PC-9 (cell line): ENCODE measurements around the gene TBC1D22A. TPM values are rescaled to one million over a fixed set of nuclear protein-coding genes. Genes with fewer than 3 reads are reported as not detected.

Source experiments
- BruUV-seq: library from RNA; stranded (reverse); fragments of 400-500 nt; replicated peaks from 2 replicates; lab custom pipeline; 2021; lab: Mats Ljungman, UMichigan
- CTCF ChIA-PET: fragments of 300-600 bp; sonication (Branson Sonifier 250); formaldehyde crosslinking; loops from one replicate; lab custom pipeline; 2022; ENCODE audit warnings: antibody characterized with exemption; lab: Charles Lee
- POLR2A ChIA-PET: fragments of 300-600 bp; sonication (Branson Sonifier 250); formaldehyde crosslinking; loops from one replicate; lab custom pipeline; 2022; ENCODE audit warnings: antibody characterized with exemption; ENCODE audit not compliant: unreplicated experiment; lab: Charles Lee
- DNase-seq, 2 experiments: peaks; one replicate each; pipeline versions ENCODE4 v3.0.0 to v3.0.0-alpha.2; 2015 to 2022; ENCODE audit warnings: mixed read lengths in 1 of 2
- H2AFZ ChIP-seq: fragments of 200-600 bp; sonication (generic); 2 replicates; pipeline ENCODE4 v1.8.1; 2017; ENCODE audit warnings: antibody characterized with exemption
- H3F3A ChIP-seq: fragments of 200-600 bp; sonication (generic); 2 replicates; pipeline ENCODE4 v1.8.1; 2017; ENCODE audit warnings: antibody characterized with exemption, mild to moderate bottlenecking, low read depth; ENCODE audit not compliant: insufficient read depth
- H3K27ac ChIP-seq: fragments of 200-600 bp; sonication (generic); 2 replicates; pipeline ENCODE4 v1.6.1; 2016; ENCODE audit warnings: mixed run types
- H3K27me3 ChIP-seq: fragments of 200-600 bp; sonication (generic); 2 replicates; pipeline ENCODE4 v1.6.1; 2016; ENCODE audit warnings: low read depth, mixed run types; ENCODE audit not compliant: insufficient read depth
- H3K36me3 ChIP-seq: fragments of 200-600 bp; sonication (generic); 2 replicates; pipeline ENCODE4 v1.6.1; 2016; ENCODE audit warnings: low read depth, mixed run types
- H3K4me1 ChIP-seq: fragments of 200-600 bp; sonication (generic); replicated peaks from 2 replicates; pipeline ENCODE4 v1.6.1; 2016; ENCODE audit warnings: mixed run types; ENCODE audit not compliant: insufficient read depth
- H3K4me2 ChIP-seq: fragments of 200-600 bp; sonication (generic); 2 replicates; pipeline ENCODE4 v1.6.1; 2017; ENCODE audit warnings: mixed run types
- H3K4me3 ChIP-seq: fragments of 200-600 bp; sonication (generic); 2 replicates; pipeline ENCODE4 v1.6.1; 2016; ENCODE audit warnings: mixed run types
- H3K79me2 ChIP-seq: fragments of 200-600 bp; sonication (generic); 2 replicates; pipeline ENCODE4 v1.6.1; 2017; ENCODE audit warnings: low read depth, mixed run types
- H3K9me2 ChIP-seq: fragments of 200-600 bp; sonication (generic); 2 replicates; pipeline ENCODE4 v1.8.1; 2017; ENCODE audit warnings: mild to moderate bottlenecking; ENCODE audit not compliant: insufficient read depth
- H3K9me3 ChIP-seq: fragments of 200-600 bp; sonication (generic); 2 replicates; pipeline ENCODE4 v1.8.1; 2016; ENCODE audit warnings: low read depth; ENCODE audit not compliant: insufficient read depth
- H4K20me1 ChIP-seq: fragments of 200-600 bp; sonication (generic); 2 replicates; pipeline ENCODE4 v1.8.1; 2017; ENCODE audit not compliant: insufficient read depth
- EZH2 ChIP-seq: fragments of 200-600 bp; sonication (generic); IDR thresholded peaks from 2 replicates; pipeline ENCODE4 v1.8.0; 2017; ENCODE audit warnings: antibody characterized with exemption, low read depth
- intact Hi-C: fragments of 100-400 bp; cut with micrococcal nuclease; formaldehyde crosslinking; loops from one replicate; pipeline ENCODE4 v1.10.0; 2022; ENCODE audit not compliant: unreplicated experiment
- total RNA-seq: library from RNA; stranded (reverse); gene quantifications from 2 replicates; pipeline ENCODE4 v1.2.3, GENCODE V29; 2021
- TF ChIP-seq, protein P1 (sequence below): fragments of 200-600 bp; sonication (generic); conservative IDR thresholded peaks from 2 replicates; pipeline ENCODE4 v1.6.1; 2017; ENCODE audit warnings: mixed run types, antibody characterized with exemption, mild to moderate bottlenecking, moderate library complexity

Gene TBC1D22A
- total RNA-seq, 1 experiment from 2014 or later, result 40.3 TPM

DNA sequence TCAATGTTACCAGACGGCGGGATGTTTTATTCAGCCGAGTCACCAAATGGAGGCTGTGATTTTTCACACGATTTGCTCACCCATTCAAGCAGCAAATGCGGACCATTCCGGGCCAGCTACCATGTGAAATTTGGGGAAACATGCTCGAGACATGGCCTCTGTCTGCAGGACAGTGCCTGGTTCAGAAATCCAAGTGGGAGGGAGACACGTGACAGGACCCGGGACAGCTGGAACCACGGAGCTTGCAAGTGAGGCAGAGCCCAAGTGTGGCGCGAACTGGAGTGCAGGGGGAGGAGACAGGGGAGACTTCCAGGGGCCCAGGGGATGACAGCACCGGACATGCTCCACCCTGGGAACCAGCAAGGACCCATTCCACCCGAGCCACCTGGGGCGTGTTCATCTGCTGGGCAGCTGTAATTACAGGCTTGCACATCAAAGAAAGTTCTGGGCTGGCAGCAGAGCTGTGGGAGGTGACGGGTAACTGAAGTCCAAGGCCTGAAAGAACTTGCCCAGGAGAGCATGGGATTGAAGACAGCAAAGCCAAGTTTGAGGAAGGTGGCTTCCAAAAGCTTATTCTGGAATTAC, 40.9 kb upstream of the TBC1D22A start:
- Histone ChIP-seq H3F3A (no peaks in the 10 kb centered on the region), H3K9me2 (no peaks in the 10 kb centered on the region), H3K4me1 (no peaks in the 10 kb centered on the region), H4K20me1 (no peaks in the 10 kb centered on the region; the same call in 1 of the 2 replicates), H3K27ac (no peak overlapping the region), H3K79me2 (no peaks in the 10 kb centered on the region), H3K4me3 (no peak overlapping the region), H3K36me3 (no peaks in the 10 kb centered on the region), H3K27me3 (no peaks in the 10 kb centered on the region), H3K9me3 (no peaks in the 10 kb centered on the region), H2AFZ (no peak overlapping the region), H3K4me2 (no peak overlapping the region)
- POLR2A ChIA-PET, result no interaction called here
- no peak for TF ChIP-seq EZH2
- TF ChIP-seq, protein P1, sequence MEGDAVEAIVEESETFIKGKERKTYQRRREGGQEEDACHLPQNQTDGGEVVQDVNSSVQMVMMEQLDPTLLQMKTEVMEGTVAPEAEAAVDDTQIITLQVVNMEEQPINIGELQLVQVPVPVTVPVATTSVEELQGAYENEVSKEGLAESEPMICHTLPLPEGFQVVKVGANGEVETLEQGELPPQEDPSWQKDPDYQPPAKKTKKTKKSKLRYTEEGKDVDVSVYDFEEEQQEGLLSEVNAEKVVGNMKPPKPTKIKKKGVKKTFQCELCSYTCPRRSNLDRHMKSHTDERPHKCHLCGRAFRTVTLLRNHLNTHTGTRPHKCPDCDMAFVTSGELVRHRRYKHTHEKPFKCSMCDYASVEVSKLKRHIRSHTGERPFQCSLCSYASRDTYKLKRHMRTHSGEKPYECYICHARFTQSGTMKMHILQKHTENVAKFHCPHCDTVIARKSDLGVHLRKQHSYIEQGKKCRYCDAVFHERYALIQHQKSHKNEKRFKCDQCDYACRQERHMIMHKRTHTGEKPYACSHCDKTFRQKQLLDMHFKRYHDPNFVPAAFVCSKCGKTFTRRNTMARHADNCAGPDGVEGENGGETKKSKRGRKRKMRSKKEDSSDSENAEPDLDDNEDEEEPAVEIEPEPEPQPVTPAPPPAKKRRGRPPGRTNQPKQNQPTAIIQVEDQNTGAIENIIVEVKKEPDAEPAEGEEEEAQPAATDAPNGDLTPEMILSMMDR, result no peak
- CTCF ChIA-PET, result no interaction called here
- intact Hi-C loops, result no loop called here
- no peak for DNase-seq
- no TSS peak for BruUV-seq

DNA sequence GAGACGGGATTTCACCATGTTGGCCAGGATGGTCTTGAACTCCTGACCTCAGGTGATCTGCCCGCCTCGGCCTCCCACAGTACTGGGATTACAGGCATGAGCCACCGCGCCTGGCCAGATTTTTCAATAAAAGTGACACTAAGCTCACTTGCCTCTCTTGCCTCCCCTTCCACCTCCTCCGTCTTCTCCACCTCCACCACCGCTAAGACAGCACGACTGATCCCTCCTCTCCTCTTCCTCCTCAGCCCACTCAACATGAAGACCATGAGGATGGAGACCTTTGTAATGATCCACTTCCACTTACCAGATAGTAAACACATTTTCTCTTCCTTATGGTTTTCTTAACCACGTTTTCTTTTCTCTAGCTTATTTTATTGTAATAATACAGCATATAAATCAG, 38.6 kb upstream of the TBC1D22A start:
- no TSS peak for BruUV-seq
- Histone ChIP-seq H3K9me3 (no peaks in the 10 kb centered on the region), H4K20me1 (no peaks in the 10 kb centered on the region; the same call in 1 of the 2 replicates), H3K4me2 (no peak overlapping the region), H3K27me3 (no peaks in the 10 kb centered on the region), H3K4me3 (no peak overlapping the region), H3K9me2 (no peaks in the 10 kb centered on the region), H3K4me1 (no peaks in the 10 kb centered on the region), H2AFZ (no peak overlapping the region), H3K27ac (no peak overlapping the region), H3F3A (no peaks in the 10 kb centered on the region), H3K79me2 (no peaks in the 10 kb centered on the region), H3K36me3 (no peaks in the 10 kb centered on the region)
- TF ChIP-seq, protein P1, result no peak
- TF ChIP-seq EZH2, result no peak
- no peak for DNase-seq
- ChIA-PET POLR2A (no interaction called here), CTCF (no interaction called here)
- intact Hi-C loops, result no loop called here

DNA sequence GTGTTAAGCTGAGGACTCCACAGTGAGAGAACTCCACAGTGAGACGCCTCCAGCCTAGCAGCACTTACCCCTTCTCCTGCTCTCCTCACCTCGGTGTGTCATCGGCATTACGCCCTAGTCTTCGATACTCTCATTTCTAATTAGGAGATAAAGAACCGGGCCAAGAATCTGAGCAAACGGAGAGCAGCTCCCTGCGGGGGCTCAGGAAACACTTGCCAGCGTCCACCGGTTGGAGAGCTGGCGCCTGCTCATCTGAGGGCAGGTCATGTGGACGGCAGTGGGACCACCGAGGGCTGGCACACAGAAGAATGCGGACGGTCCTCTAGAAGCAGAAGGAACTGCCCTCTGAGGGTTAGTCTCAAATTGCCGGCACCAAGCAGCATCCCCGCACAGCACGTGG, 37.4 kb upstream of the TBC1D22A start:
- ChIA-PET CTCF (no interaction called here), POLR2A (no interaction called here)
- Histone ChIP-seq H2AFZ (no peak overlapping the region), H3K9me3 (no peaks in the 10 kb centered on the region), H3K36me3 (no peaks in the 10 kb centered on the region), H3K4me1 (no peaks in the 10 kb centered on the region), H3K27me3 (no peaks in the 10 kb centered on the region), H3K9me2 (no peaks in the 10 kb centered on the region), H3K4me3 (no peak overlapping the region), H3F3A (peaks cover 6% of the 10 kb centered on the region), H4K20me1 (no peaks in the 10 kb centered on the region; the same call in 1 of the 2 replicates), H3K27ac (no peak overlapping the region), H3K4me2 (no peak overlapping the region), H3K79me2 (no peaks in the 10 kb centered on the region)
- TF ChIP-seq, protein P1, result no peak
- no peak for TF ChIP-seq EZH2
- intact Hi-C loops, result no loop called here
- BruUV-seq, result no TSS peak
- DNase-seq, result no peak
